Stimulated activated CD8-positive, alpha-beta memory T cell treated with anti-CD3 and anti-CD28 coated beads, Interleukin-2, amount 100 ng/mL, for 48 hours (primary cell): ENCODE data around the gene ZNF90.
A peak's percentile ranks its signal among the peaks of the same experiment; 100 is the strongest.
"Not testable (repeated sequence)": the region's sequence is repeated elsewhere in the genome, so short reads cannot be mapped to it uniquely, and the experiment has no call there.

Experiments used
- DNase-seq, 2 donors: peaks; one replicate each; pipeline ENCODE4 v3.0.0-alpha.2; 2020; ENCODE audit warnings: low read depth in 2 of 2

ZNF90 gene

GRCh38 chr19:20103091-20103740, 25.4 kb downstream of the ZNF90 start:
- DNase-seq, result no peak

GRCh38 chr19:20107301-20107700, 29.5 kb downstream of the ZNF90 start:
- no peak for DNase-seq

- DNase-seq, result not testable (repeated sequence)
These were observed 40.5 kb downstream of the ZNF90 start for GRCh38 chr19:20118064-20118839.

DNA sequence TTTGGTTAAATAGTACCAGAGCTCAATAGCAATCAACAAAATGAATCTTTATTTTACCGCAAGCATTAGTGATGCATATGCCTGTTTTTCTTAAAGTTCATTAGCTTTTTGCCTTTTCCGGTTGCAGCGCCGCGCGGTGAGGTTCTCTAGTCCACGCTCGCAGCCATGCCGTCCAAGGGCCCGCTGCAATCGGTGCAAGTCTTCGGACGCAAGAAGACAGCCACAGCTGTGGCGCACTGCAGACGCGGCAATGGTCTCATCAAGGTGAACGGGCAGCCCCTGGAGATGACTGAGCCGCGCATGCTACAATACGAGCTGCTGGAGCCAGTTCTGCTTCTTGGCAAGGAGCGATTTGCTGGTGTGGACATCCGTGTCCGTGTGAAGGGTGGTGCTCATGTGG, 47.1 kb downstream of the ZNF90 start:
- no peak for DNase-seq

- DNase-seq, result not testable (repeated sequence)
These were observed 55.1 kb downstream of the ZNF90 start for GRCh38 chr19:20132933-20133332.

DNA sequence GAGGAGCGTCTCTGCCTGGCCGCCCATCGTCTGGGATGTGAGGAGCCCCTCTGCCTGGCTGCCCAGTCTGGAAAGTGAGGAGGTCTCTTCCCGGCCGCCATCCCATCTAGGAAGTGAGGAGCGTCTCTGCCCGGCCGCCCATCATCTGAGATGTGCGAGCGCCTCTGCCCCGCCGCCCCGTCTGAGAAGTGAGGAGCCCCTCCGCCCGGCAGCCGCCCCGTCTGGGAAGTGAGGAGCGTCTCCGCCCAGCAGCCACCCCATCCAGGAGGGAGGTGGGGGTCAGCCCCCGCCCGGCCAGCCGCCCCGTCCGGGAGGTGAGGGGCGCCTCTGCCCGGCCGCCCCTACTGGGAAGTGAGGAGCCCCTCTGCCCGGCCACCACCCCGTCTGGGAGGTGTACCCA, 59.9 kb downstream of the ZNF90 start:
- not testable (repeated sequence) for DNase-seq

- DNase-seq, result no peak
These were observed 73.9 kb downstream of the ZNF90 start for GRCh38 chr19:20151617-20152145.

DNA sequence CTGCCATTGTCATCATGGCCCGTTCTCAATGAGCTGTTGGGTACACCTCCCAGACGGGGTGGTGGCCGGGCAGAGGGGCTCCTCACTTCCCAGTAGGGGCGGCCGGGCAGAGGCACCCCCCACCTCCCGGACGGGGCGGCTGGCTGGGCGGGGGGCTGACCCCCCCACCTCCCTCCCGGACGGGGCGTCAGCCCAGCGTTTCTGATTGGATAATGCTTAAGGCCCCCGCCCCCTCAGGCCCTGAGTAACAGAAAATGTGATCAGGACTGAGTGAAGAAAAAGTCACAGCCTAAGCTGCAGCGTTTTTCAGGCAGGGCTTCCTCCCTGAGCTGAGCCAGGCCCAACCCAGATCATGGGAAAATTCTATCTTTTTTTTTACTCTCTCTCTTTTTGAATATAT, 74.7 kb downstream of the ZNF90 start:
- DNase-seq, result not testable (repeated sequence)

DNA sequence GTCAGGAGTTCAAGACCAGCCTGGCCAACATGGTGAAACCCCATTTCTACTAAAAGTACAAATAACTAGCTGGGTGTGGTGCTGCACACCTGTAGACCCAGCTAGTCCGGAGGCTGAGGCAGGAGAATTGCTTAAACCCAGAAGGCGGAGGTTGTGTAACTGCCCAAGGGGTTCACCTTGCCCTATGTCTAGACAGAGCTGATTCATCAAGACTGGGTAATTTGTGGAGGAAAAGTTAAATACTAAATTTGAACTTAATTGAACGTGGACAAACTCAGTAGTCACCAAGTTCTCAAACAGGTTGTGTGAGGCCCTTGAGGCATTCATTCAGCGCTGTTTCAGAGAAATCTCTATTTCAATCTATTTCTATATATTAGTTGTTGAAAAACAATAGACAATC, 75.5 kb downstream of the ZNF90 start:
- DNase-seq, result no peak

DNA sequence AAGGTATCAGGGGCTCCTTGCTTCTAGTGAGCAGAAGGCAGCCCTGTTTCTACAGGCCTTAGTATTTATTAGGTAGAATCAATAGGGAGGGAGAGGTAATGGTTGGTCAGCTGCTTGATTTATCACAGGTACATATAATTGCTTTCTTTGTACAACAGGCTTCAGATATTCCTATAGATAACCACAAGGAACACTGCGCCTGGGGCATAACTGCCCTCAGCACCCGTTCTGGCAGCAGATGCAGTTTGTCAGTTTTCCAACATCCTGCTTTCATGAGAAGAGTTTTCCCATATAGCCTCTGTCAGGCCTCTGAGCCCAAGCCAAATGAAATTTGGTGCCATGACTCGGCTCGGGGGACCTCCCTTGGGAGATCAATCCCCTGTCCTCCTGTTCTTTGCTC, 76.8 kb downstream of the ZNF90 start:
- no peak for DNase-seq

GRCh38 chr19:20162821-20163220, 85.0 kb downstream of the ZNF90 start:
- no peak for DNase-seq

DNA sequence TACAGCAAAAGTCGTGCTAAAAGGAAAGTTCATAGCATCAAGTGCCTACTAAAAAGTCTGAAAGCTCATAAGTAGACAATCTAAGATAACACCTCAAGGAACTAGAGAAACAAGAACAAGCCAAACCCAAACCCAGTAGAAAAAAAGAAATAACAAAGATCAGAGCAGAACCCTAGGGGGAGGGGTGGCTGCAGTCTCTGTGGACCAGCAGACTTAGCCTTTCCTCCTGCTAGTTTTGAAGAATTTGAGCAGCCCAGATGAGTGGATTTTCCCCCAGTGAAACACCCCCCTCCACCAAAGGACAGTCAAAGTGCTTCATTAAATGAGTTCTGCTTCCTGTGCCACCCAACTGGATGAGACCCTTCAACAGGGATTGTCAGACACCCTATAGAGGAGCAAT, 86.7 kb downstream of the ZNF90 start:
- DNase-seq, result no peak

DNA sequence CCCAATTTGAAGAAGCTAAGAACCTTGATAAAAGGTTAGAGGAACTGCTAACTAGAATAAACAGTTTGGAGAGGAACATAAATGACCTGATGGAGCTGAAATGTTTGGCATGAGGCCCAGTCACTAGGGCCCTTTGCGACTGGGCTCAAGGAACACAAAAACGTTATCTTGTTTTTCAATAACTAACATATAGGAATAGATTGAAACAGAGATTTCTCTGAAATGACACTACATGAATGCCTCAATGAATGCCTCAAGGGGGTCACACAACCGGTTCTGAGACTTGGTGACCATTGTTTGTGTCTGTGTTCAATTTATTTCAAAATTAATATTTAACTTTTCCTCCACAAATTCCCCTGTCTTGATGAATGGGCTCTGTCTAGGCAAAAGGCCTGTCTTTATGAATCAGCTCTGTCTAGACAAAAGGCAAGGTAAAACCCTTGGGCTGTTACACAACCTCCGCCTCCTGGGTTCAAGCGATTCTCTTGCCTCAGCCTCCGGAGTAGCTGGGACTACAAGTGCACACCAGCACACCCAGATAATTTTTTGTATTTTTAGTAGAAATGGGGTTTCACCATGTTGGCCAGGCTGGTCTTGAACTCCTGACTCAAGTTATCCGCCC, 88.3 kb downstream of the ZNF90 start:
- no peak for DNase-seq

DNA sequence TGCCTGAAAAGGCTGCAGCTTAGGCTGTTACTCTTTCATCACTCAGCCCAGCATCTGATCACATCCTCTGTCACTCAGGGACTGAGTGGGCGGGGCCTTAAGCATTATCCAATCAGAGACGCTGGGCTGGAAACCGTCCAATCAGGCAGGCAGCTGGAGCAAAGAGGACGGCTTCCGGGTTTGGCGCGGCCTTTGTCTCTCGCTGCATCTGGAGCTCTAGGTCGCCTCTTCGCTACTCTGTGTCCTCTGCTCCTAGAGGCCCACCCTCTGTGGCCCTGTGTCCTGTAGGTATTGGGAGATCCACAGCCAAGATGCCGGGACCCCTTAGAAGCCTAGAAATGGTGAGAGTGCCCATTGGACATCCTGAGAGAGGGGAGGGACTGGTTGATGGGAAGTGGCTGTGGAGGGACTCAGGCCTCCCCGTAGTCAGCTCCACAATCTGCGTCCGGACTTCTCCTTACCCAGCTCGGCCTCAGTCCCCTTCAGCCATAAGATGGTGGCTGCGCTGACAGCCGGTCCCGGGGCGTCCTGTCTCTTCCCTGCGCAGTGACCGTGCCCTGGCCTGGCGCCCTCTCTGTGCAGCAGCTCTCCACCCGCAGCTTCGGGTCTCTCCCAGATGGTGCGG, 89.3 kb downstream of the ZNF90 start, which contains the start of gene ZNF486:
ZNF486 (plus strand) TSS at position 195 of the 625 bp plus-strand sequence; CDS start at position 312, 117 bp downstream.
- peak; percentile 79 to 83 for DNase-seq

- no peak for DNase-seq
These were observed 89.9 kb downstream of the ZNF90 start for GRCh38 chr19:20167651-20168122.
